Measurements from ENCODE around the gene CLDN18.

The CLDN18 gene

DNA sequence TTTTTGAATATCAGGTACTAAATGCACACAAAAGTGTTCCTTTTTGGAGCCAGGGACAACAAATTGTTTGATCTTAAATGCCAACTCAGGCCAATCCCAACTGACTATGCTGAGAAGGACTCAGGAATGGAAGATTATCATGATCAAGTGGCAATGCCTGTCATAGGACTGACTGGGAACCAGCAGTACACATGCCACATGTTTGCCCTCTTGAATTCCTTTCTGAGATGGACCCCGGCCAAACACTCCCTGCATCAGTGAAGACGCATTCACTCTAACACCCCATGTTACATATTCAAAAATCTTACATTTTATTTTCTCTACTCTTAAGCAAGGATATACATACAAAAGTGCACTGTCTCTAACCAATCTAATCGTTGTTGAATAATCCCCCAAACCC lies 36.1 kb downstream of the CLDN18 start:
- TF ChIP-seq SIN3A (IDR thresholded peaks at IDR 0.05; ENCODE audit: borderline replicate concordance, insufficient read depth, low read length) (no peak), TAF1 (IDR thresholded peaks at IDR 0.05; ENCODE audit: borderline replicate concordance, insufficient read depth, low read length) (no peak), POLR2AphosphoS5 (IDR thresholded peaks at IDR 0.05; ENCODE audit: low read depth, low read length) (no peak), FOXP2 (optimal IDR thresholded peaks at IDR 0.05; ENCODE audit: borderline replicate concordance, extremely low read depth, extremely low read length, insufficient read depth) (no peak)
- TF ChIP-seq, protein P1, sequence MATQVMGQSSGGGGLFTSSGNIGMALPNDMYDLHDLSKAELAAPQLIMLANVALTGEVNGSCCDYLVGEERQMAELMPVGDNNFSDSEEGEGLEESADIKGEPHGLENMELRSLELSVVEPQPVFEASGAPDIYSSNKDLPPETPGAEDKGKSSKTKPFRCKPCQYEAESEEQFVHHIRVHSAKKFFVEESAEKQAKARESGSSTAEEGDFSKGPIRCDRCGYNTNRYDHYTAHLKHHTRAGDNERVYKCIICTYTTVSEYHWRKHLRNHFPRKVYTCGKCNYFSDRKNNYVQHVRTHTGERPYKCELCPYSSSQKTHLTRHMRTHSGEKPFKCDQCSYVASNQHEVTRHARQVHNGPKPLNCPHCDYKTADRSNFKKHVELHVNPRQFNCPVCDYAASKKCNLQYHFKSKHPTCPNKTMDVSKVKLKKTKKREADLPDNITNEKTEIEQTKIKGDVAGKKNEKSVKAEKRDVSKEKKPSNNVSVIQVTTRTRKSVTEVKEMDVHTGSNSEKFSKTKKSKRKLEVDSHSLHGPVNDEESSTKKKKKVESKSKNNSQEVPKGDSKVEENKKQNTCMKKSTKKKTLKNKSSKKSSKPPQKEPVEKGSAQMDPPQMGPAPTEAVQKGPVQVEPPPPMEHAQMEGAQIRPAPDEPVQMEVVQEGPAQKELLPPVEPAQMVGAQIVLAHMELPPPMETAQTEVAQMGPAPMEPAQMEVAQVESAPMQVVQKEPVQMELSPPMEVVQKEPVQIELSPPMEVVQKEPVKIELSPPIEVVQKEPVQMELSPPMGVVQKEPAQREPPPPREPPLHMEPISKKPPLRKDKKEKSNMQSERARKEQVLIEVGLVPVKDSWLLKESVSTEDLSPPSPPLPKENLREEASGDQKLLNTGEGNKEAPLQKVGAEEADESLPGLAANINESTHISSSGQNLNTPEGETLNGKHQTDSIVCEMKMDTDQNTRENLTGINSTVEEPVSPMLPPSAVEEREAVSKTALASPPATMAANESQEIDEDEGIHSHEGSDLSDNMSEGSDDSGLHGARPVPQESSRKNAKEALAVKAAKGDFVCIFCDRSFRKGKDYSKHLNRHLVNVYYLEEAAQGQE (IDR thresholded peaks at IDR 0.05; ENCODE audit: insufficient read depth in 1 of 2, low read depth in 2 of 2, low read length in 2 of 2), result no peak

DNA sequence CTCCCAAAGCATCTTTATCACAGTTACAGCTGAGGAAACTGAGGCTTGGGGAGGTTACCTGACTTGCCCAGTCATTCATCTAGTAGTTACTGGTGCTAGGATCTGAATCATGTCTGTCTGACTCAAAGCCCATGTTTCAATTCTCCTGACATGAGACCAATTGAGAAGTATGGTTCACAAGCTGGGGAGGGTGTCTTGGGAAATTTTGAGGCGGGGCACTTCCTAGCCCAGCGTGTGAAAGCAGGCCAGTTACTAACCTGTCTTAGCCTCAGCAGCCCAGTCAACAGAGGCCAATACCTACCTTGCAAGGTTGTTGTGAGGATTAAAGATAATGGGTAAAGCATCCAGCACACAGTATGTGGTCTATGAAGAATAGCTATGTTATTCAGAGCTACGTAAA lies 37.0 kb downstream of the CLDN18 start:
- TF ChIP-seq SIN3A (IDR thresholded peaks at IDR 0.05; ENCODE audit: borderline replicate concordance, insufficient read depth, low read length) (no peak), TAF1 (IDR thresholded peaks at IDR 0.05; ENCODE audit: borderline replicate concordance, insufficient read depth, low read length) (no peak), POLR2AphosphoS5 (IDR thresholded peaks at IDR 0.05; ENCODE audit: low read depth, low read length) (no peak), FOXP2 (optimal IDR thresholded peaks at IDR 0.05; ENCODE audit: borderline replicate concordance, extremely low read depth, extremely low read length, insufficient read depth) (no peak)
- TF ChIP-seq, protein P1 (IDR thresholded peaks at IDR 0.05; ENCODE audit: insufficient read depth in 1 of 2, low read depth in 2 of 2, low read length in 2 of 2), result no peak

DNA sequence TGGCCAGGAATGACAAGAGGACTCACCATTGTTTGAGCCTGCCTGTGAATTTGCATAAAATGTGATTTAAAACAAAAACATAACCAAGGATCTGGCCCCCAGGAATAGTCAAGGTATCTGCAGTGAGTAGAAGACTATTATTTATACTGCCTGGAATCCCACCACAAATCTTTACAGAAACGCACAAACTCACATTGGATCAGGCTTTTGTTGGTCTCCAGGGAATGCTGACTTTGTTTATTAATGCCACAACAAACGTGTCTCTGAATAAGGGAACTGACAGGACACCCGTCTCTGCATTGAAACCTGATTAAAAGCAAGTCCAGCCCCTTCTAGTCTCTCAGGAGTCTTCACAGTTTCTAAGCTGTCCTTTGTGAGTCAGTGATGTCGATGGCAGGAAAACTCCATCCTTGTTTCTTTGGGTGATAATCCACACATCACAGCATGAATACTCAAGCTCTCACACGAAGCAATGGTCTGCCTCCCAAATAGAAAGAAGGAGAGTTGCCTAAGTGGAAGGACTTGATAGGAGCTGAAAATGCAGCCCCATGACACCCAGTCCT lies 37.7 kb downstream of the CLDN18 start:
- TF ChIP-seq FOXP2 (optimal IDR thresholded peaks at IDR 0.05; ENCODE audit: borderline replicate concordance, extremely low read depth, extremely low read length, insufficient read depth) (no peak), TAF1 (IDR thresholded peaks at IDR 0.05; ENCODE audit: borderline replicate concordance, insufficient read depth, low read length) (no peak), POLR2AphosphoS5 (IDR thresholded peaks at IDR 0.05; ENCODE audit: low read depth, low read length) (no peak), SIN3A (IDR thresholded peaks at IDR 0.05; ENCODE audit: borderline replicate concordance, insufficient read depth, low read length) (no peak)
- TF ChIP-seq, protein P1 (IDR thresholded peaks at IDR 0.05; ENCODE audit: insufficient read depth in 1 of 2, low read depth in 2 of 2, low read length in 2 of 2), result no peak

DNA sequence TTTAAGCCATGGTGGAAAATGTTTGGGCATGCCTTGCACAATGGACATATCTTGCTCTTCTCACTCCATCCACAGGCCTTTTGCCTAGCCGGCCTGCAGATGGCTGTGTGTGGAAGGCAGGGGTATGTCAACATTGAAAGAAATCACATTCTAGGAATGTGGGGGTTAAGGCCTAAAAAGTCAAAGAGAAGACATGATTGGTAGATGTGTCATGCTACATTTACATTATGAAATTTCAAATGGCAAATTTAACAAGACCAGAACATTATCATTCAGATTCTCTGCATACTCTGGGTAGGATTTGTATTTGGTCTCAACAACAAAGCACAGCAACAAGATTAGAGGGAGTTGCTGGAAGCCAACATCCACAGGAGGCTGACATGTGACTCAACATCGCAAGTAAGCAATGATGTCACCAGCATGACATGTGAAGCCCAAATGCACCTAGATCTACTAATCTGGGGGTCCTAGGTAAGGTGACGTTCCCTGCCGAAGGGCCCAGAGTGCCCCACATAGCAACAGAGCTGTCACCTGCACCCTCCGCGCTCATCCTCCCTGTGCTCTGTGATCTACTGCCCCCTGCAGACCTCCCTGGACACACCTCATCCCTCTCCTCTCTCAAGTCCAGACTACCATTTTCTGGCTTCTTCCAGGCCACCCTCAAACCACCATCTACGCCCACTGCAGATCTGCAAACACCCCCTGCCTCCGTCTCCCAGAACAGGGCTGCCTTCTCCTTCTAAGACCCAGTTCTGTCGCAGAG lies 39.4 kb downstream of the CLDN18 start:
- TF ChIP-seq POLR2AphosphoS5 (IDR thresholded peaks at IDR 0.05; ENCODE audit: low read depth, low read length) (no peak), TAF1 (IDR thresholded peaks at IDR 0.05; ENCODE audit: borderline replicate concordance, insufficient read depth, low read length) (no peak), SIN3A (IDR thresholded peaks at IDR 0.05; ENCODE audit: borderline replicate concordance, insufficient read depth, low read length) (no peak), FOXP2 (optimal IDR thresholded peaks at IDR 0.05; ENCODE audit: borderline replicate concordance, extremely low read depth, extremely low read length, insufficient read depth) (no peak)
- TF ChIP-seq, protein P1 (IDR thresholded peaks at IDR 0.05; ENCODE audit: insufficient read depth in 1 of 2, low read depth in 2 of 2, low read length in 2 of 2), result no peak
